HG03159 (cell line): ENCODE data around the gene GREM2.

Source experiments
- ATAC-seq: cut with Tn5 transposase; IDR thresholded peaks from one replicate; pipeline ENCODE4 v1.9.1; 2021; ENCODE audit warnings: mild to moderate bottlenecking, moderate library complexity; ENCODE audit not compliant: unreplicated experiment

The GREM2 gene

DNA sequence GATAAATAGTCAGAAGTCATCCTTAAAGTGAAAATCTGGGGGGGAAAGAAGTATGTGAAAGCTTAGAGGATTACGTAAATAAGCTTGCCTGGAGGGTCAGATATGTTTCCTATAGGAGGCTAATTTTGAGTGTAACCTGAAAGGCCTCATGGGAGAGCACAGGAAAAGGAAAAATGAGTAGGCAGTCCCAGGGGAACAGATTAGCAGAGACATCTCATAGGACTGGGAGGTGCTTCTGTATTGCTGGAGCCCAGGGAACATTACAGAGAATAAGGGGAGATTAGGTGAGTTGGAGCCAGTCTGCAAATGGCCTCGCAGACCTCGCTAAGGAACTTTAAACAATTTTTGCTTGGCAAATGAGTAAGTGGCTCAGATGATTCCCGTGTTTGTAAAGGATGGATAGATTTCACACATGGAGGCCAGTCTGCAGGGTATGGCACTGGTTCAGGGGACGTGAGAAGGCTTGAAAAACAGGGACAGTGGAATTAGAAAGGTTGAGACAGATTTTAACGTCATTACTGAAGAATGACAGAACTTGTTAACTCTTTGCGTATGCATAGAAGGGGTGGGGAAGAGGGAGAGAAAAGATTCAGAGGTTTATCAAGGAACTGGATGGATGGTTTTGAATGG lies 149.1 kb downstream of the GREM2 start:
- ATAC-seq: no peak

GRCh38 chr1:240462277-240462676 lies 149.7 kb downstream of the GREM2 start:
- no peak for ATAC-seq

GRCh38 chr1:240457203-240457602 lies 154.8 kb downstream of the GREM2 start:
- no peak for ATAC-seq

DNA sequence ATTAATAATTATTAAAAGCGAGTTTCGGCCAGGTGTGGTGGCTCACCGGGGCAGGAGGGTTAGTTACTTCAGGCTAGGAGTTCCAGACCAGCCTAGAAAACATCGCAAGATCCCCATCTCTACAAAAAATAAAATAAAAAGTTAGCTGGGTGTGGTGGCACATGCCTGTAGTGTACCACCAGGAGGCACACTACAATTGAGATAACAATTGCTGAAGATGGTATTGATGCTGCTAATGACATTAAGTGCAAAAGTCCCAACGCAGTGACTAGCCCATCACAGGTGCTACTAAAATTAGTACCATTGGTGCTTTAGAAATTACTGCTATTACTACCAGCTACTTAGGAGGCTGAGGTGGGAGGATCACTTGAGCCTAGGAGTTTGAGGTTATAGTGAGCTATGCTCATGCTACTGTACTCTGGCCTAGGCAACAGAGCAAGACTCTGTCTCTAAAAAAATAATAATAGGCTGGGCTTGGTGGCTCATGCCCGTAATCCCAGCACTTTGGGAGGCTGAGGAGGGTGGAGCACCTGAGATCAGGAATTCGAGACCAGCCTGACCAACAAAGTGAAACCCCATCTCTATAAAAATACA lies 156.6 kb downstream of the GREM2 start:
- ATAC-seq: peak; percentile 57

- ATAC-seq: no peak
These were observed 166.6 kb downstream of the GREM2 start for GRCh38 chr1:240445369-240445768.

DNA sequence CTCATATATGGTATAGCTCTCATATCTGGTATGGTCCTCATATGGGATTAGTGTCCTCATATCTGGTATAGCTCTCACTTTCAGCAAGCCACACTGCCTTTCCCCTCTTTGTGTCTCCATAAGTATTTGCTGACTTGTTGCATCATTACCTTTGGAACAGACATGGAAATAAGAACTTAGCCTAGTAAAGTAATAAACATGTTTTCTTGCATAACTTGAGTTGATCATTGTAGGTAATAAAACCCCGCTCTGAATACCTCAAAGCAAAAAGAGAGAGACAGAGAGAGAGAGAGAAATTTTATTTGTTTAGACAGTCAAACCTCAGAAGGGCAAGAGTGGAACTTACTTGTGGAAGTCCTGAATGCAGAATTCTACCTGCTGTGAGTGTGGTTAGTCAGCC lies 170.3 kb downstream of the GREM2 start:
- no peak for ATAC-seq
